ENCODE data around the gene KRTAP9-7. TPM values are rescaled to one million over a fixed set of nuclear protein-coding genes. Genes with fewer than 3 reads are reported as not detected.

Gene KRTAP9-7
- total and polyA plus RNA-seq, 10 of the 15 experiments (the other 5 are each of a cell fraction or from before 2014, with no cell fraction given): not detected

GRCh38 chr17:41284546-41284945 lies 9.0 kb downstream of the KRTAP9-7 start:
- CTCF ChIA-PET: no interaction called here
- 0% methylated on average over 2 of the region's 2 CpGs for WGBS (ENCODE audit: insufficient coverage, insufficient replicate concordance, low lambda C conversion rate, missing lambda C conversion rate)
- RAD21 ChIA-PET (ENCODE audit: unreplicated experiment): no interaction called here
- no peaks in the 10 kb centered on the region for H3K9me3 ChIP-seq (replicated peaks; ENCODE audit: control insufficient read depth, insufficient read depth, low read length)
- H3K4me3 ChIP-seq: no peak overlapping the region
- intact Hi-C loops (cut with micrococcal nuclease; ENCODE audit: unreplicated experiment): no loop called here
- FAIRE-seq (no peak), DNase-seq (ENCODE audit: low read depth, low spot score) (no peak), ATAC-seq (no peak)
- no peaks in the 10 kb centered on the region for H3K4me1 ChIP-seq (ENCODE audit: control insufficient read depth, insufficient read depth, low read length)
- H3K4me2 ChIP-seq (ENCODE audit: control insufficient read depth, insufficient read depth): no peak overlapping the region
- no peaks in the 10 kb centered on the region for H4K20me1 ChIP-seq (ENCODE audit: control insufficient read depth, insufficient read depth)
- H3K27ac ChIP-seq (ENCODE audit: control insufficient read depth, insufficient read depth): no peak overlapping the region
- POLR2A ChIA-PET: no interaction called here
- SMC1A ChIA-PET (ENCODE audit: uncharacterized antibody, unreplicated experiment): no interaction called here
- no peak for TF ChIP-seq EZH2 (IDR thresholded peaks at IDR 0.05; ENCODE audit: borderline replicate concordance, control insufficient read depth, low read depth, low read length)
- TF ChIP-seq HDAC6 (IDR thresholded peaks at IDR 0.05; ENCODE audit: unreplicated experiment): no peak
- TF ChIP-seq JUNB (IDR thresholded peaks at IDR 0.05): no peak
- no peak for TF ChIP-seq ZSCAN29 (IDR thresholded peaks at IDR 0.05)
- no peak for TF ChIP-seq ASH2L (IDR thresholded peaks at IDR 0.05; ENCODE audit: borderline replicate concordance, low read depth)
- no peak for TF ChIP-seq USF2 (IDR thresholded peaks at IDR 0.05; ENCODE audit: borderline replicate concordance, low read depth, low read length)
- no peak for TF ChIP-seq RUNX3 (IDR thresholded peaks at IDR 0.05; ENCODE audit: low read length)
- no peak for TF ChIP-seq SMAD5 (IDR thresholded peaks at IDR 0.05; ENCODE audit: low read depth)
- TF ChIP-seq NRF1 (conservative IDR thresholded peaks at IDR 0.05; ENCODE audit: low read depth, low read length): no peak
- no peak for TF ChIP-seq MXI1 (IDR thresholded peaks at IDR 0.05; ENCODE audit: low read depth, low read length)
- no peak for TF ChIP-seq NFYA (IDR thresholded peaks at IDR 0.05; ENCODE audit: borderline replicate concordance, low read depth, low read length)
- no peak for TF ChIP-seq IKZF1 (conservative IDR thresholded peaks at IDR 0.05)
- no peaks in the 10 kb centered on the region for H3K79me2 ChIP-seq (ENCODE audit: control insufficient read depth, insufficient read depth, low read length)
- no TSS peak for BruUV-seq (replicated peaks)
- H3K9ac ChIP-seq (ENCODE audit: control insufficient read depth, insufficient read depth, low read length): no peak overlapping the region
- no peaks in the 10 kb centered on the region for H3K27me3 ChIP-seq (replicated peaks in 1 of 2; ENCODE audit: control insufficient read depth in 2 of 2, insufficient read depth in 2 of 2, low read length in 1 of 2)
- no peaks in the 10 kb centered on the region for H3K36me3 ChIP-seq (ENCODE audit: control insufficient read depth in 2 of 2, insufficient read depth in 2 of 2, low read length in 1 of 2)
- H2AFZ ChIP-seq (ENCODE audit: control insufficient read depth, low read depth, low read length): no peak overlapping the region
- in situ Hi-C loops (cut with MboI): no loop called here

All from GM12878 (cell line).